Fibroblast of skin of scalp (primary cell): ENCODE measurements around the gene NOTCH2.

ENCODE experiments used
- DNase-seq: peaks from one replicate; pipeline ENCODE4 v3.0.0-alpha.2; 2013

NOTCH2 gene

GRCh38 chr1:119974013-119974412 is 95.4 kb downstream of the NOTCH2 start:
- DNase-seq: no peak

GRCh38 chr1:119971710-119972570 is 97.5 kb downstream of the NOTCH2 start:
- DNase-seq: no peak

- no peak for DNase-seq
Measured at GRCh38 chr1:119968601-119969000, 100.9 kb downstream of the NOTCH2 start.

- peak; percentile 53 for DNase-seq
Measured at GRCh38 chr1:119968068-119968492, 101.4 kb downstream of the NOTCH2 start.

GRCh38 chr1:119966681-119967080 is 102.8 kb downstream of the NOTCH2 start:
- no peak for DNase-seq

GRCh38 chr1:119966020-119966419 is 103.4 kb downstream of the NOTCH2 start:
- no peak for DNase-seq

- peak; percentile 80 for DNase-seq
Measured at GRCh38 chr1:119964673-119965363, 104.6 kb downstream of the NOTCH2 start.

- no peak for DNase-seq
Measured at GRCh38 chr1:119962296-119962968, 107.0 kb downstream of the NOTCH2 start.

- peak; percentile 38 for DNase-seq
Measured at GRCh38 chr1:119960501-119960900, 109.0 kb downstream of the NOTCH2 start.

- peak; percentile 46 for DNase-seq
Measured at GRCh38 chr1:119959268-119960220, 109.9 kb downstream of the NOTCH2 start.

- no peak for DNase-seq
Measured at GRCh38 chr1:119958223-119958622, 111.2 kb downstream of the NOTCH2 start.

- DNase-seq: peak; percentile 60
Measured at GRCh38 chr1:119956306-119956705, 113.2 kb downstream of the NOTCH2 start.

GRCh38 chr1:119954476-119955422 is 114.7 kb downstream of the NOTCH2 start:
- DNase-seq: no peak

- no peak for DNase-seq
Measured at GRCh38 chr1:119953266-119953998, 116.0 kb downstream of the NOTCH2 start.

- DNase-seq: no peak
Measured at GRCh38 chr1:119952496-119952895, 117.0 kb downstream of the NOTCH2 start.

GRCh38 chr1:119948342-119949214 is 120.9 kb downstream of the NOTCH2 start:
- DNase-seq: peak; percentile 80

GRCh38 chr1:119947468-119947867 is 122.0 kb downstream of the NOTCH2 start:
- DNase-seq: peak; percentile 91

- DNase-seq: peak; percentile 25
Measured at GRCh38 chr1:119946724-119947123, 122.7 kb downstream of the NOTCH2 start.

GRCh38 chr1:119943216-119943615 is 126.2 kb downstream of the NOTCH2 start:
- peak; percentile 54 for DNase-seq
